Fibroblast of lung (primary cell): Measurements from ENCODE around the gene C1S. TPM values are rescaled to one million over a fixed set of nuclear protein-coding genes. Genes with fewer than 3 reads are reported as not detected.

Experiments used
- DNase-seq, 2 donors: peaks; one replicate each; pipeline versions ENCODE4 v3.0.0 to v3.0.0-alpha.2; 2010; ENCODE audit warnings: low read depth in 2 of 2
- H2AFZ ChIP-seq: 2 replicates; pipeline ENCODE4 v1.5.1; 2012; ENCODE audit warnings: low read length, control low read depth, inconsistent platforms
- H3K27ac ChIP-seq: 2 replicates; pipeline ENCODE4 v1.5.1; 2011; ENCODE audit warnings: low read length, control low read depth; ENCODE audit not compliant: insufficient read depth
- H3K27me3 ChIP-seq: 2 replicates; pipeline ENCODE4 v1.5.1; 2011; ENCODE audit warnings: mild to moderate bottlenecking, low read length; ENCODE audit not compliant: control insufficient read depth, insufficient read depth
- H3K36me3 ChIP-seq: 2 replicates; pipeline ENCODE4 v1.5.1; 2011; ENCODE audit warnings: low read length; ENCODE audit not compliant: control insufficient read depth, insufficient read depth
- H3K4me1 ChIP-seq: 2 replicates; pipeline ENCODE4 v1.5.1; 2011; ENCODE audit warnings: low read length; ENCODE audit not compliant: control insufficient read depth, insufficient read depth; ENCODE audit errors: extremely low read depth
- H3K4me2 ChIP-seq: 2 replicates; pipeline ENCODE4 v1.5.1; 2011; ENCODE audit warnings: low read length, control low read depth; ENCODE audit not compliant: insufficient read depth; ENCODE audit errors: extremely low read depth
- H3K4me3 ChIP-seq, 4 experiments: fragments of 200-600 bp in 1 of 4; sonication (generic) in 1 of 4; replicated peaks in 1 of 4; 2 replicates each; pipeline ENCODE4 v1.5.1; 2011 to 2016; ENCODE audit warnings: low read length in 4 of 4, low read depth in 3 of 4, mild to moderate bottlenecking in 3 of 4, control low read depth in 2 of 4, inconsistent platforms in 1 of 4, mixed read lengths in 1 of 4; ENCODE audit not compliant: insufficient read depth in 1 of 4; ENCODE audit errors: control extremely low read depth in 1 of 4
- H3K79me2 ChIP-seq: 2 replicates; pipeline ENCODE4 v1.5.1; 2012; ENCODE audit warnings: mild to moderate bottlenecking, low read length, inconsistent platforms; ENCODE audit not compliant: control insufficient read depth, insufficient read depth
- H3K9ac ChIP-seq: 2 replicates; pipeline ENCODE4 v1.5.1; 2011; ENCODE audit warnings: mild to moderate bottlenecking, low read length, control low read depth; ENCODE audit not compliant: insufficient read depth
- H3K9me3 ChIP-seq: 2 replicates; pipeline ENCODE4 v1.5.1; 2012; ENCODE audit warnings: low read depth, low read length; ENCODE audit not compliant: control insufficient read depth, insufficient read depth
- H4K20me1 ChIP-seq: 2 replicates; pipeline ENCODE4 v1.5.1; 2011; ENCODE audit warnings: low read length; ENCODE audit not compliant: control insufficient read depth, insufficient read depth; ENCODE audit errors: extremely low read depth
- EZH2 ChIP-seq: IDR thresholded peaks from 2 replicates; pipeline ENCODE4 v1.5.1; 2012; ENCODE audit warnings: low read length, control low read depth, mild to moderate bottlenecking; ENCODE audit errors: missing control alignments
- polyA plus RNA-seq, 2 donors: library from polyadenylated mRNA; depleted of rRNA in 1 of 2; stranded (reverse) in 1 of 2; unstranded in 1 of 2; fragments of >200 nt; gene quantifications; 2 replicates each; pipeline ENCODE4 v1.2.1, GENCODE V29; 2011 to 2012; ENCODE audit warnings: missing spikeins in 1 of 2
- total RNA-seq: library from RNA; depleted of rRNA; stranded (reverse); fragments of >200 nt; gene quantifications from 2 replicates; pipeline ENCODE4 v1.2.1, GENCODE V29; 2014
- TF ChIP-seq, protein P1 (sequence below), 2 donors: IDR thresholded peaks in 1 of 2; conservative IDR thresholded peaks in 1 of 2; 1 replicate in 1 of 2; 2 replicates in 1 of 2; pipeline ENCODE4 v1.5.1; 2011 to 2012; ENCODE audit warnings: low read length in 2 of 2, control low read depth in 1 of 2, inconsistent platforms in 1 of 2, low read depth in 1 of 2, mild to moderate bottlenecking in 1 of 2

Gene C1S
- total and polyA plus RNA-seq, 2 donors (not counting 1 experiment from before 2014, with no cell fraction given), result 507 to 997 TPM

- H3K9me3 ChIP-seq, result no peaks in the 10 kb centered on the region
- no peaks in the 10 kb centered on the region for H3K79me2 ChIP-seq
- no peaks in the 10 kb centered on the region for H4K20me1 ChIP-seq
- no peak overlapping the region for H3K9ac ChIP-seq
- no peak for DNase-seq
- peaks cover 20% of the 10 kb centered on the region for H3K36me3 ChIP-seq
- H3K4me2 ChIP-seq, result no peak overlapping the region
- no peaks in the 10 kb centered on the region for H3K4me1 ChIP-seq
- no peak overlapping the region for H3K4me3 ChIP-seq
- H2AFZ ChIP-seq, result no peak overlapping the region
- TF ChIP-seq EZH2, result no peak
- TF ChIP-seq, protein P1, sequence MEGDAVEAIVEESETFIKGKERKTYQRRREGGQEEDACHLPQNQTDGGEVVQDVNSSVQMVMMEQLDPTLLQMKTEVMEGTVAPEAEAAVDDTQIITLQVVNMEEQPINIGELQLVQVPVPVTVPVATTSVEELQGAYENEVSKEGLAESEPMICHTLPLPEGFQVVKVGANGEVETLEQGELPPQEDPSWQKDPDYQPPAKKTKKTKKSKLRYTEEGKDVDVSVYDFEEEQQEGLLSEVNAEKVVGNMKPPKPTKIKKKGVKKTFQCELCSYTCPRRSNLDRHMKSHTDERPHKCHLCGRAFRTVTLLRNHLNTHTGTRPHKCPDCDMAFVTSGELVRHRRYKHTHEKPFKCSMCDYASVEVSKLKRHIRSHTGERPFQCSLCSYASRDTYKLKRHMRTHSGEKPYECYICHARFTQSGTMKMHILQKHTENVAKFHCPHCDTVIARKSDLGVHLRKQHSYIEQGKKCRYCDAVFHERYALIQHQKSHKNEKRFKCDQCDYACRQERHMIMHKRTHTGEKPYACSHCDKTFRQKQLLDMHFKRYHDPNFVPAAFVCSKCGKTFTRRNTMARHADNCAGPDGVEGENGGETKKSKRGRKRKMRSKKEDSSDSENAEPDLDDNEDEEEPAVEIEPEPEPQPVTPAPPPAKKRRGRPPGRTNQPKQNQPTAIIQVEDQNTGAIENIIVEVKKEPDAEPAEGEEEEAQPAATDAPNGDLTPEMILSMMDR (conservative IDR thresholded peaks at IDR 0.05 in 1 of 2, IDR thresholded peaks at IDR 0.05 in 1 of 2; ENCODE audit: low read depth in 1 of 2, low read length in 2 of 2), result no peak
- no peaks in the 10 kb centered on the region for H3K27me3 ChIP-seq
- H3K27ac ChIP-seq, result no peak overlapping the region
Measured at GRCh38 chr12:7068994-7069346, 8.5 kb downstream of the C1S start.

DNA sequence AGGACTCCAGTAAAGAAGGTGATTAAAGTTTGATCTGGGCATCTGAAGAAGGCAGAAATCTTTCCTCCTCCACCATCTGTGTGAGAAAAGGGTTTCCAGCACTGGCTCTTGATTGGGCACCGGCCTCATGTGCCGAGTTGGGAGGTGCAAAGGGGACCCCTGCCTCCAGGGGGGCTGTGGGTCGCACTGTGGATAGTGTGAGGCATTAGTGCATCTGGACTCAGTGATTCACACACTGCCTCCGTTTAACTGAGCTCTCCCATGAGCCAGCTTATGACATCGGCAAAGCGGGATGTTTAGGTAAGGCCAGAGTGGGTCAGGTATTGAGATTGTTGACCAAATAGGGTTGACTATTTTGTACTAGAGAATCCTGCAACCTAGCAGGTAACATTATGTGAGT is 8.9 kb downstream of the C1S start:
- Histone ChIP-seq H3K4me3 (no peak overlapping the region), H3K9ac (no peak overlapping the region), H4K20me1 (no peaks in the 10 kb centered on the region), H3K79me2 (no peaks in the 10 kb centered on the region), H3K4me2 (no peak overlapping the region), H3K27ac (no peak overlapping the region), H3K4me1 (no peaks in the 10 kb centered on the region), H3K9me3 (no peaks in the 10 kb centered on the region), H3K36me3 (peaks cover 19% of the 10 kb centered on the region), H2AFZ (no peak overlapping the region), H3K27me3 (no peaks in the 10 kb centered on the region)
- DNase-seq, result no peak
- TF ChIP-seq, protein P1 (conservative IDR thresholded peaks at IDR 0.05 in 1 of 2, IDR thresholded peaks at IDR 0.05 in 1 of 2; ENCODE audit: low read depth in 1 of 2, low read length in 2 of 2), result no peak
- no peak for TF ChIP-seq EZH2

GRCh38 chr12:7072035-7072434 is 11.5 kb downstream of the C1S start:
- no peak overlapping the region for H2AFZ ChIP-seq
- DNase-seq, result no peak
- no peaks in the 10 kb centered on the region for H4K20me1 ChIP-seq
- no peak overlapping the region for H3K4me2 ChIP-seq
- H3K9me3 ChIP-seq, result no peaks in the 10 kb centered on the region
- H3K27me3 ChIP-seq, result no peaks in the 10 kb centered on the region
- H3K4me3 ChIP-seq, result no peak overlapping the region
- no peaks in the 10 kb centered on the region for H3K79me2 ChIP-seq
- H3K27ac ChIP-seq, result no peak overlapping the region
- H3K4me1 ChIP-seq, result peaks cover 5% of the 10 kb centered on the region
- peaks cover 15% of the 10 kb centered on the region for H3K36me3 ChIP-seq
- TF ChIP-seq, protein P1 (conservative IDR thresholded peaks at IDR 0.05 in 1 of 2, IDR thresholded peaks at IDR 0.05 in 1 of 2; ENCODE audit: low read depth in 1 of 2, low read length in 2 of 2), result no peak
- TF ChIP-seq EZH2, result no peak
- H3K9ac ChIP-seq, result no peak overlapping the region
